ENCODE measurements around the gene REV1.

GRCh38 chr2:99431587-99432275 is 58.1 kb downstream of the REV1 start:
- TF ChIP-seq EGR1 (conservative IDR thresholded peaks at IDR 0.05): no peak
- TF ChIP-seq SMARCB1 (IDR thresholded peaks at IDR 0.05; ENCODE audit: insufficient read length, low read depth): no peak
